GM12891 (cell line): ENCODE results near the gene BMPR1A.

Experiments used
- POLR2A ChIP-seq: IDR thresholded peaks from 2 replicates; pipeline ENCODE4 v1.6.1; 2011; ENCODE audit warnings: low read depth, low read length, control low read depth
- POLR2AphosphoS5 ChIP-seq: IDR thresholded peaks from 2 replicates; pipeline ENCODE4 v1.6.1; 2011; ENCODE audit warnings: low read depth, low read length, control low read depth
- TAF1 ChIP-seq: IDR thresholded peaks from 2 replicates; pipeline ENCODE4 v1.6.1; 2011; ENCODE audit warnings: low read depth, low read length, control low read depth

DNA sequence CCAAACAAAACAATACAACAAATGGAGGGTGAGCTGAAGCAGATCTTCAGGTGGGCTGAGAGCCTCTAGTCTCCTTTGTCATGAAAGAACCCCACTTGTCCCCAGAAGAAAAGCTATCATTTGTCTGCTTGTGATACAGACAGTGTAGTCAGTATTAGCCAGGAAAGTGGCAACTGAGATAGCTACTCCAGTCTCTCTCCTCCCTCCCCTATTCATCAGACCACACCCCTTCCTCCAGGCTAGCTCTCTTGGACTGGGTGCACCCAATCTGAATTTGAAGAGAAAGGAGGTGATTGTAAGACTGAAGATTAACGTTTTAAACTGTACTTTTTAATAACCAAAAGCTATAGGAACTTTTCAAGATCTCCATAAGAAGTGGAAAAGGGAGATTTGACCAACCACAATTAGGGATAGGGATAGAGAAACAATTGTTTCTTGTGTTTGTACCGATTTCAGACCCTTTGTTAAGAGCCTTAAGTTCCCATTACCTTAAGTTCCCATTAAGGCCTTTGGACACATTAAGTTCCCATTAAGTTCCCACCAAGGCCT is 14.1 kb downstream of the BMPR1A start:
- TF ChIP-seq POLR2AphosphoS5 = no peak
- TF ChIP-seq TAF1 = no peak
- TF ChIP-seq POLR2A = no peak
